NCI-H2029 treated with DMSO at 0.1 percent for 48 hours (cell line): Measurements from ENCODE around the gene SLC35A1.
A peak's percentile ranks its signal among the peaks of the same experiment; 100 is the strongest.
"Not testable (repeated sequence)": the region's sequence is repeated elsewhere in the genome, so short reads cannot be mapped to it uniquely, and the experiment has no call there.

Experiments used
- DNase-seq: peaks from one replicate; lab custom pipeline; 2025; lab: John Stamatoyannopoulos, UW

SLC35A1 gene

GRCh38 chr6:87472525-87473418 lies at the start of gene SLC35A1:
SLC35A1 (plus strand) TSS chr6:87472974; CDS start chr6:87473004, 30 bp downstream.
- DNase-seq: peak; percentile 75

DNA sequence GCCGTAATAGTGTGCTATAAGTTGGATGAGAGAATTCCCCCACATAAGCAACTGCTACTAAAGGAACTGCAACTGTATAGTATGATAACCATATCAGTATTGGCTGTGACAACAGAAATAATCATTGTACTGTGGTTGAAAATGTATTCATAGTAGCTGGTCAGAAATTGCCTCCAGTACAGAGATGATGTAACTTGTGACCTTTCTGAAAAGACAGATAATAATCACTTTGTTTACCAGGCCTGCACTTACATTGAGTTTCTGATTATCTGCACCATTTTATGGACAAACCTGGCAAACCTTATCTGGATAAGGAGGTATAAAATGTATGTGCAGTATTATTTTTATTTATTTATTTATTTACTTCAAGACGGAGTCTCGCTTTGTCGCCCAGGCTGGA lies 46.0 kb upstream of the SLC35A1 start:
- no peak for DNase-seq

DNA sequence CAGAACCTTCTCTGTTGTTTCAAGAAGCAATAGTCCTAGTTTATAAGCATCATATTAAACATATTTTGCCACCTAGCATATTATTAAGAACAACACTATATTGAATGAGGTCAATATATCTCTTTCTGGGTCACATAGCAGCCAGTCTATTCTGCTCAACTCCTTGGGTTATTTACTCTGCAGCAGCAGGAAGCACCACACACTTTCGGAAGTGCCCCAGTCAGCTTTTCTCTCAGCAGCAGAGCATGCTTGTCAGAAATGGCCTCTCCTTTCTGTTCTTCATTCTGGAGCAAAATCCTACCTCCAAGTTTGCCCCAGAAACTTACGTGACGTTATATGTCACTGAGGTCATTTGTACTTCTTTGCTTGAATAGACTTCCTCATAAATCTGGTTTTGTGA lies 42.3 kb upstream of the SLC35A1 start:
- no peak for DNase-seq

GRCh38 chr6:87431263-87431662 lies 41.5 kb upstream of the SLC35A1 start:
- no peak for DNase-seq

DNA sequence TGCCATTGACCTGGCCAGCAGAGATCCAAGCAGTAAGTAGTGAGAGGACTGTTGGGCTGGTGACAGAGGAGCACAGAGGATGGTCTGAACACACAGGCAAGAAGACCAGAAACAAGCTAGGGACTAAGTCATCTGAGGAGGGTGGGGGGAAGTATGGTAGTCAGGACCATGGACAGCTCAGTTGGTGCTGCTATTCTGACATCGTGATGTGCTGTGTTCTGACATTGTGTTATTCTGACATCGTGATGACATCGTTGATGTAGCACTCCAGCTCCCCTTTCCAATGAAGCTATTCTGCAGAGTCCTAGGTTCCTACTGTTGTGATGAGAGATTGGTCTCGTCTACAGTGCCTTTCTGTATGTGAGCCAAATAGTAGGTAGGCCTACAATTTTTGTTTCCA lies 36.3 kb upstream of the SLC35A1 start:
- DNase-seq: no peak

DNA sequence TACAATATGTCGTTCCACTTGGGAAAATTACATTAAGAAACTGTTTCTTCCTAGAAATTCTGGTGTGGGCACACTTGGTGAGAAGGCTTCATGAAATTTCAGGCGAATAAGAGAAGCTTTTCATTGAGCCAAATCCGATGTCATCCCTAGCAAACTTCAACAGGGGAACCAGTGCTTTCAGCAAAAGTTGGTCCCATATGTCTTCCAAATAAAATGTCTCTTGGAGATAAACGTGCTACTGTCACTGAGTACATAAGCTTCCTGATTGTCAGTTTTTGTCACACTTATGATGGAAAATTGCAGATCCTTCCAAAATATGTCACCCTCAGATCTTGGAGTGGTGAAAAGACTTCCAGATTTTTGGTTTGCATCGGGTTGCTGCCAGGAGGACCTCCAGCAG lies 31.1 kb upstream of the SLC35A1 start:
- no peak for DNase-seq

- DNase-seq: no peak
Observed at GRCh38 chr6:87444362-87444761, 28.4 kb upstream of the SLC35A1 start.

GRCh38 chr6:87465051-87465450 lies 7.7 kb upstream of the SLC35A1 start:
- no peak for DNase-seq

DNA sequence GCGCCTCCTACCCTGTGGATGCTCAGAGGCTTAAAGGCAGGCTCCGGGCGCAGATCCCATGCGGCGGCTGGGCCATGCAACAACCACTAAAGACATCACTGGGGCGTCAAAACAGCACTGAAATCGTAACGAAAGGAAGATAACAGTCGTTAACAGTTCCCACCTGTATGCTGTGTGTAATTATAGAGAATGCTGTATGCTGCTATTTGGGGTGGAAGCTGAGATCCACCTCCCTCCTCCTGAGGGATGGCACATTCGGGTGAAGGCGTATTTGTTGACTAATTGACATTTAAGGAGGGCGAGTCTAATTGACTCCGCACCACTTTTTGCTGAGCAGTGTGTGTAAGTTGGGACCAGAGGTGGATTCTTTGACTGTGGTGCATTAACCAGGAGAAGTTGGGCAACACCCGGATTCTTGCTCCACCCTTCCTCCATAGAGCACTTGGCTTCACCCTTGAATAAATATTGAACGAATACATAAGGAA lies 687 bp downstream of the SLC35A1 start:
- DNase-seq: no peak

DNA sequence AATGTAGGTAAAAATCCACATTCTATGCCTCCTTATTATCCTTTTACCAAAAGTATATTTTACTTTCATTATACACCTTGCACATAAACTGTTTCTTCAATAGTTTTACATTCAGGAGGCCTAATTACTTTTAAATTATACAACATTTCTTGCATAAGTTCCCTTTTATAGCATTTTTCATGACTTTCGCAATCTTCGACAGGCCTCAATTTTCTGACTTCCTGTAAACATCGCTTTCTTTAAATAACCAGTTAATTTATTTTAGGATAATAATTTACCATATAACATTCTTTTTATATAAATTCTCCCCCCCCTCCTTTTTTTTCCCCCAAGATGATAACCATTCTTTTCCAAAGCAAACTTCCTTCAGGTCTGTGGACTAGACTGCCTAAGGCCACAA lies 9.2 kb downstream of the SLC35A1 start:
- DNase-seq: no peak

DNA sequence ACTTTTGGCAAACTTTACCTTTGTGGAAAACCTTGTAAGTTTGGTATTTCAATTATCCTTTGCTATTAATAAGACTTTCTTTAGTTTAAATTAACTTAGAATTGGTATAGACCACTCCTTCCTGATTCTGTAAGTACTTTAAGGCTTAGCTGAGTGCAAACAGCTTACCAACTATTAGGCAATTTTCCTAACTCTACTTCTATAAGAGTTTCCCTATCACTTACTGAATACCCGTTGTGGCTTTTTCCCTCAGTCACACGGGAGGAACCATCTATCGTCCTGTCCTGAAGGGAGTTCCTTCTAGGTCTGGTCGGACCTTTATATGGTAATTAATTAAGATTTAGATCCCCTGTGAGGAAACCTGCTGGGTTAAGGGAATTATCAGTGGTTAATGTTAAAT lies 9.6 kb downstream of the SLC35A1 start:
- DNase-seq: no peak

GRCh38 chr6:87483929-87484328 lies 11.2 kb downstream of the SLC35A1 start:
- DNase-seq: no peak

GRCh38 chr6:87484491-87484890 lies 11.7 kb downstream of the SLC35A1 start:
- DNase-seq: no peak

DNA sequence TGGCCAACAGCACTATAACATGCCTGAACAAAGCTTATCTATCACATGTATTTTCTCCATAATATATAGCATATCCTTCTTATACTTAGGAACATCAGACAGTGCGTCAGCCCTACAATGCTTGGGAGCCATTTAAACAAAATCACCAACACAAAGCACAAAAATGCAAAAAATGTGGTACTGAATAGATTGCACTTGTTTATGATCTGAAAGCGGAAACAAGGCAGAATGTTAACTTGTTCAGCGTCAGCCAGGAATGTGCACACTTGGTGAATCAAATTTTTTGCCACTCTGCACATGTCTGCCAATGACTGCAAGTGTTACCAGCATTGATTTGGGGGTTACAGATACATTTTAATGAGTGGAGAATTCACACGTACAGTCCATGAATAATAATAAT lies 14.8 kb downstream of the SLC35A1 start:
- DNase-seq: no peak

DNA sequence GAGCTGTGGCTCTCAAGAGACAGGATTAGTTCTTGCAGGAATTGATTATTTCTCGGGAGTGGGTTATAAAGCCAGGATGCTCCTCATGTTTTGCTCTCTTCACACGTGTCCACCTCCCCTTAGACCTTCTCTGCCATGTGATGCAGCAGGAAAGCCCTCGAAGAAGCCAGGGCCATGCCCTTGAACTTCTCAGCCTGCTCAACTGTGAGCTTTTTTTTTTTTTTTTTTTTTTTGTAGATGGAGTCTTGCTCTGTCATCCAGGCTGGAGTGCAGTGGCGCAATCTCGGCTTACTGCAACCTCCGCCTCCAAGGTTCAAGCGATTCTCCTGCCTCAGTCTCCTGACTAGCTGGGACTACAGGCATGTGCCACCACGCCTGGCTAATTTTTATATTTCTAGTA lies 16.6 kb downstream of the SLC35A1 start:
- DNase-seq: not testable (repeated sequence)

DNA sequence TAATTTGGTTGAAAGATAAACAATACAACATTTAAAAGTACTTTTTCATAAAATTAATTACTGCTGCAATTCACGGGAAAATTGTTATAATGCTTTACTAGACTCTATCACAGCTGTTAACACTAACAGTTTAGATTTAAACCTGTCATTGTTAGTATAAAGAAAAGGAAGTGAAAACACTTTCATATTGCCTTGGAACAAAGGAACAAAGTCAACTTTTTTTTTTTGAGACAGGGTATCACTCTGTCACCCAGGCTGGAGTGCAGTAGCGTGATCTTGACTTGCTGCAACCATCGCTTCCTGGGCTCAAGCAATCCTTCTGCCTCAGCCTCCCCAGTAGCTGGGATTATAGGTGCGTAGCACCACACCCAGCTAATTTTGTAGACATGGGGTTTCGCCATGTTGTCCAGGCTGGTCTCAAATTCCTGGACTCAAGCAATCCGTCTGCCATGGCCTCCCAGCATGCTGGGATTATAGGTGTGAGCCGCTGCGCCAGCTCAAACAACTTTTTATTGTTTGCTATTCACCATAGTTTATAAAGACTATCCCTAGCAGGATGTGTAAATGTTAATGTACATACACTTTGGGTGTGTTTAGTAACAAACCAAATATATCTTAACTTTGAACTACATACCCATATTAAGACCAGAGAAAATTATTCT lies 22.1 kb downstream of the SLC35A1 start:
- DNase-seq: no peak

- DNase-seq: no peak
Observed at GRCh38 chr6:87498048-87498447, 25.3 kb downstream of the SLC35A1 start.

DNA sequence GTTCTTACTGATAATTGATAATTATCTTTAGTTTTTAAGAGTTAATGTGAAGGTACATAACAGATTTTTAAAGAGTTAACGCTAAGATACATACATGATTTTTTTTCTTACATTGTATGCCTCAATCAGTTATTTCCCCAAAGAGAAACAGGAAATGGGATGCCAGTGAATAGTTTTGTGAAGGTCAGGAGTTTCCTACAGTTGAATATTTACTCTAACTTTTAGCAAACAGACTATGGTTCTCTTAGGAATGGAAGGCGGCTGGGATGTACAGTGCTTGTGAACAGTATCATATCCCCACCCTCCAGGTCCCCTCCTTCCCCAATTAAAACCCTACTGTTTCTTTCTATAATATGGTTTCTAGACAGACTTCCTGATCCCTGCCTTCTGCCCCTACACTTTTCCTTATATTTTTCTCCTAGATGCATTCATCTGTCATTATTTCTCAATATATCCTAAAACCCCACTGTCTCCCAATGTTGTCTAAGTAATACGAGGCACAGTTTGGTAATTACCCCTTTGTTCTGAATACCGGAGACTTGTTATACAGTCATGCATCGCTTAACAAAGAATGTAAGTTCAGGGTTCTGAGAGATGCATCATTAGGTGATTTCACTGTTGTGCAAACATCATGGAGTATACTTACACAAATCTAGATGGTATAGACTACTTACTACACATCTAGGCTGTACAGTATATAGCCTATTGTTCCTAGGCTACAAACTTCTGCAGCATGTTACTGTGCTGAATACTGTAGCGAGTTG lies 29.2 kb downstream of the SLC35A1 start:
- DNase-seq: no peak

DNA sequence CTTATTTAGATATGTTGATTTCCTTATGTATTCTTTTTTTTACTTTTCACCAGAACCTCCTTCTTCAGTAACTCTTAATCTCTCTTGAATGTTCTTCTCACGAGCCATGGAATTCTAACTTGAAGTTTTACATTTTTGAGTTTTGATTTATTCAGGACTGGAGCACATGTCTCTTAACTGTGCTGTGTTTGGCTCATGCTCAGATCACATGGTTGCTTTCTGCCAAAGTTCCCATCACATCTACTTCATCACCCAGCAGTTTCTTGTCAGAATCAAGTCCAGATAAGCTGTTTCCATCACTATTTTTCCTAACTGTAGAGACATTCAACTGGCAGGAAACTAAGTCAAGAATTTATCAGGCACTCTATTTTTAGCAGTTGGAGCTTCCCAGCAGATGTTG lies 31.7 kb downstream of the SLC35A1 start:
- no peak for DNase-seq

DNA sequence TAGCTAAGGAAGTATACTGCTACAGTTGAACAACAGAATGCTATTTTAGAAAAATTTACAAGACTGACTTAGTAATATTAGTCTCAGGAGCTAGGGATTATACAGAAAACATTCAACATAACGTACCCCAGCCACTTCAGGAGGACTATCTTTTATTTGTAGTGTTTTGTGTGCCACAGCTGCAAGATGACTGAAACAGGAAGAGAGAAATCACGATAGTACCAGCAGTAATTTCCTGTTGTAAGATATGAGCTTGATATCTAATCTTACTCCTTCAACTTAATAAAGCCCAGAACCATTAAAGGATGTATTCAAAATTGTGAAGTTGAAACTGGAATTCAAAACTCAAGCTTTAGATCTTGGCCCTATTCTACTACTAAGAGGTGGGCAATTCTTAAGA lies 42.1 kb downstream of the SLC35A1 start:
- no peak for DNase-seq

DNA sequence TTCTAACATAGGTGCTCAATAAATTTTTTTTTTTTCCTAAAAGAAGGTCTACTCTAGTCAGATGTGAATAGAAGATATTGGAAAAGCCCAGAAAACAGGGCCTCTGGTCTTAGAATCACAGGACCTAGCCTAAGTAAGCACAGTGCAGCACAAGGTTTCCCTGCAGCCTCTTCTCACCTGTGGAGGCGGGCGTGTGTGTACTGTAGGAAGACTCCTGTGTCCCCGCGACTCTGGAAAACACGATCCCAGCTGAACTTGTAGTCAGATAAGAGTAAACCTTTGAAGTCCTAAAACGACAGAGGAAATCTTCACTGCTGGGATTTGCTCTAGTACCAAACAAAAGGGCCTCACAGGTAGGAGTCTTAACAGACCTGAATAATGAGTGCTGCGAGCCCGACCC lies 45.7 kb downstream of the SLC35A1 start:
- DNase-seq: no peak

DNA sequence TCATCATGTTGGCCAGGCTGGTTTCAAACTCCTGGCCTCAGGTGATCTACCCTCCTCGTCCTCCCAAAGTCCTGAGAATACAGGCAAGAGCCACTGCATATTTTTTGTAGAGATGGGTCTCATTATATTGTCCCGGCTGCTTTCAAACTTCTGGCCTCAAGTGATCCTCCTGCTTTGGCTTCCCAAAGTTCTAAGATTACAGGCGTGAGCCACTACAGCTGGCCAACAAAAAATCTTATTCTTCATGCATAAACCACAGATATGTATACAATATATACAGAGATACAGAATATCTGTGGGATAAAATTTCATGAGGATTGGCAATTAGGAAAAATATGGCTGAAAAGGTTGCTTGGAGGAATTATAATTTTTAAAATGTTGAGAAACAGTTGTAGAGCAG lies 49.9 kb downstream of the SLC35A1 start:
- no peak for DNase-seq

GRCh38 chr6:87529221-87529620 lies 56.4 kb downstream of the SLC35A1 start:
- no peak for DNase-seq
